HEK293 (cell line): Measurements from ENCODE around the gene IGF2R.

Source experiments
- KLF16 ChIP-seq: fragments of 450-650 bp; formaldehyde crosslinking; IDR thresholded peaks from 2 replicates; pipeline ENCODE4 v1.5.1; 2017; ENCODE audit warnings: missing biosample characterization, missing genetic modification characterization
- ZBTB48 ChIP-seq: fragments of 450-650 bp; formaldehyde crosslinking; IDR thresholded peaks from 2 replicates; pipeline ENCODE4 v1.5.1; 2016; ENCODE audit warnings: missing biosample characterization, missing genetic modification characterization
- ZFP37 ChIP-seq: fragments of 450-650 bp; formaldehyde crosslinking; IDR thresholded peaks from 2 replicates; pipeline ENCODE4 v1.5.1; 2016; ENCODE audit warnings: missing biosample characterization, missing genetic modification characterization
- ZNF121 ChIP-seq: fragments of 450-650 bp; formaldehyde crosslinking; IDR thresholded peaks from 2 replicates; pipeline ENCODE4 v1.5.1; 2016; ENCODE audit warnings: missing biosample characterization, missing genetic modification characterization
- ZNF416 ChIP-seq: fragments of 450-650 bp; formaldehyde crosslinking; IDR thresholded peaks from 2 replicates; pipeline ENCODE4 v1.5.1; 2016; ENCODE audit warnings: missing biosample characterization, missing genetic modification characterization
- ZNF707 ChIP-seq: fragments of 450-650 bp; formaldehyde crosslinking; IDR thresholded peaks from 2 replicates; pipeline ENCODE4 v1.5.1; 2016; ENCODE audit warnings: missing biosample characterization, missing genetic modification characterization
- ZNF747 ChIP-seq: fragments of 450-650 bp; formaldehyde crosslinking; IDR thresholded peaks from 2 replicates; pipeline ENCODE4 v1.5.1; 2016; ENCODE audit warnings: missing biosample characterization, missing genetic modification characterization
- ZNF76 ChIP-seq: fragments of 450-650 bp; formaldehyde crosslinking; IDR thresholded peaks from 2 replicates; pipeline ENCODE4; 2016; ENCODE audit warnings: low read depth, missing biosample characterization, missing genetic modification characterization, borderline replicate concordance
- TF ChIP-seq, protein P1 (sequence below): fragments of 450-650 bp; formaldehyde crosslinking; IDR thresholded peaks from 2 replicates; pipeline ENCODE4 v1.5.1; 2016; ENCODE audit warnings: missing biosample characterization, missing genetic modification characterization
- TF ChIP-seq, protein P2 (sequence below): fragments of 450-650 bp; formaldehyde crosslinking; IDR thresholded peaks from 2 replicates; pipeline ENCODE4 v1.5.1; 2016; ENCODE audit warnings: missing biosample characterization, missing genetic modification characterization
- TF ChIP-seq, protein P3 (sequence below): fragments of 450-650 bp; formaldehyde crosslinking; IDR thresholded peaks from 2 replicates; pipeline ENCODE4 v1.5.1; 2016; ENCODE audit warnings: missing biosample characterization, missing genetic modification characterization
- TF ChIP-seq, protein P4 (sequence below): sonication (generic); formaldehyde crosslinking; IDR thresholded peaks from 2 replicates; pipeline ENCODE4 v1.8.1; 2022; ENCODE audit warnings: mild to moderate bottlenecking, moderate library complexity, missing genetic modification reagents
- TF ChIP-seq, protein P5 (sequence below): fragments of 450-650 bp; formaldehyde crosslinking; optimal IDR thresholded peaks from 2 replicates; pipeline ENCODE3; 2016; ENCODE audit warnings: missing biosample characterization, mild to moderate bottlenecking, missing genetic modification characterization

DNA sequence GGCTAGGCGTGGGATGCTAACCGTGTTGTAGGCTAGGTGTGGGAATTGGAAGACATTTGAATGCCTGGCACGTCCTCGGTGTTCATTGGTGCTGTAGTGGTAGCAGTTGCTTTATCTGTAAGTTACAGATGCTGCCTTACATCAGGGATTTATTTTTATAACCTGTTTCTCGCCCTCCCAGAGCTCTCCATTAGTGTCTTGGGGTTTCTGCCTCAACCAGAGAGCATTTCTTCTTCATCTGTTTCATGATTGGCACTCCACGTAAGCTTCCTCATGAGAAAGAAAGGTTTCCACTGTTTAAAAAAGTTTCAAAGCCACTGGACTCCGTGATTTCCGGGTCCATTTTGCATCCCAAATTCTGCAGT, 9.0 kb downstream of the IGF2R start:
- TF ChIP-seq ZNF416 (tag by site-specific recombination), result no peak
- no peak for TF ChIP-seq KLF16
- TF ChIP-seq, protein P1, sequence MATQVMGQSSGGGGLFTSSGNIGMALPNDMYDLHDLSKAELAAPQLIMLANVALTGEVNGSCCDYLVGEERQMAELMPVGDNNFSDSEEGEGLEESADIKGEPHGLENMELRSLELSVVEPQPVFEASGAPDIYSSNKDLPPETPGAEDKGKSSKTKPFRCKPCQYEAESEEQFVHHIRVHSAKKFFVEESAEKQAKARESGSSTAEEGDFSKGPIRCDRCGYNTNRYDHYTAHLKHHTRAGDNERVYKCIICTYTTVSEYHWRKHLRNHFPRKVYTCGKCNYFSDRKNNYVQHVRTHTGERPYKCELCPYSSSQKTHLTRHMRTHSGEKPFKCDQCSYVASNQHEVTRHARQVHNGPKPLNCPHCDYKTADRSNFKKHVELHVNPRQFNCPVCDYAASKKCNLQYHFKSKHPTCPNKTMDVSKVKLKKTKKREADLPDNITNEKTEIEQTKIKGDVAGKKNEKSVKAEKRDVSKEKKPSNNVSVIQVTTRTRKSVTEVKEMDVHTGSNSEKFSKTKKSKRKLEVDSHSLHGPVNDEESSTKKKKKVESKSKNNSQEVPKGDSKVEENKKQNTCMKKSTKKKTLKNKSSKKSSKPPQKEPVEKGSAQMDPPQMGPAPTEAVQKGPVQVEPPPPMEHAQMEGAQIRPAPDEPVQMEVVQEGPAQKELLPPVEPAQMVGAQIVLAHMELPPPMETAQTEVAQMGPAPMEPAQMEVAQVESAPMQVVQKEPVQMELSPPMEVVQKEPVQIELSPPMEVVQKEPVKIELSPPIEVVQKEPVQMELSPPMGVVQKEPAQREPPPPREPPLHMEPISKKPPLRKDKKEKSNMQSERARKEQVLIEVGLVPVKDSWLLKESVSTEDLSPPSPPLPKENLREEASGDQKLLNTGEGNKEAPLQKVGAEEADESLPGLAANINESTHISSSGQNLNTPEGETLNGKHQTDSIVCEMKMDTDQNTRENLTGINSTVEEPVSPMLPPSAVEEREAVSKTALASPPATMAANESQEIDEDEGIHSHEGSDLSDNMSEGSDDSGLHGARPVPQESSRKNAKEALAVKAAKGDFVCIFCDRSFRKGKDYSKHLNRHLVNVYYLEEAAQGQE (tag by site-specific recombination), result no peak
- TF ChIP-seq ZNF76 (tag by site-specific recombination), result no peak
- TF ChIP-seq, protein P2, sequence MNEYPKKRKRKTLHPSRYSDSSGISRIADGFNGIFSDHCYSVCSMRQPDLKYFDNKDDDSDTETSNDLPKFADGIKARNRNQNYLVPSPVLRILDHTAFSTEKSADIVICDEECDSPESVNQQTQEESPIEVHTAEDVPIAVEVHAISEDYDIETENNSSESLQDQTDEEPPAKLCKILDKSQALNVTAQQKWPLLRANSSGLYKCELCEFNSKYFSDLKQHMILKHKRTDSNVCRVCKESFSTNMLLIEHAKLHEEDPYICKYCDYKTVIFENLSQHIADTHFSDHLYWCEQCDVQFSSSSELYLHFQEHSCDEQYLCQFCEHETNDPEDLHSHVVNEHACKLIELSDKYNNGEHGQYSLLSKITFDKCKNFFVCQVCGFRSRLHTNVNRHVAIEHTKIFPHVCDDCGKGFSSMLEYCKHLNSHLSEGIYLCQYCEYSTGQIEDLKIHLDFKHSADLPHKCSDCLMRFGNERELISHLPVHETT (tag by site-specific recombination), result no peak
- no peak for TF ChIP-seq ZBTB48 (tag by site-specific recombination)
- TF ChIP-seq, protein P3, sequence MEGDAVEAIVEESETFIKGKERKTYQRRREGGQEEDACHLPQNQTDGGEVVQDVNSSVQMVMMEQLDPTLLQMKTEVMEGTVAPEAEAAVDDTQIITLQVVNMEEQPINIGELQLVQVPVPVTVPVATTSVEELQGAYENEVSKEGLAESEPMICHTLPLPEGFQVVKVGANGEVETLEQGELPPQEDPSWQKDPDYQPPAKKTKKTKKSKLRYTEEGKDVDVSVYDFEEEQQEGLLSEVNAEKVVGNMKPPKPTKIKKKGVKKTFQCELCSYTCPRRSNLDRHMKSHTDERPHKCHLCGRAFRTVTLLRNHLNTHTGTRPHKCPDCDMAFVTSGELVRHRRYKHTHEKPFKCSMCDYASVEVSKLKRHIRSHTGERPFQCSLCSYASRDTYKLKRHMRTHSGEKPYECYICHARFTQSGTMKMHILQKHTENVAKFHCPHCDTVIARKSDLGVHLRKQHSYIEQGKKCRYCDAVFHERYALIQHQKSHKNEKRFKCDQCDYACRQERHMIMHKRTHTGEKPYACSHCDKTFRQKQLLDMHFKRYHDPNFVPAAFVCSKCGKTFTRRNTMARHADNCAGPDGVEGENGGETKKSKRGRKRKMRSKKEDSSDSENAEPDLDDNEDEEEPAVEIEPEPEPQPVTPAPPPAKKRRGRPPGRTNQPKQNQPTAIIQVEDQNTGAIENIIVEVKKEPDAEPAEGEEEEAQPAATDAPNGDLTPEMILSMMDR (tag by site-specific recombination), result no peak
- TF ChIP-seq ZNF747 (tag by site-specific recombination), result no peak
- TF ChIP-seq, protein P4, sequence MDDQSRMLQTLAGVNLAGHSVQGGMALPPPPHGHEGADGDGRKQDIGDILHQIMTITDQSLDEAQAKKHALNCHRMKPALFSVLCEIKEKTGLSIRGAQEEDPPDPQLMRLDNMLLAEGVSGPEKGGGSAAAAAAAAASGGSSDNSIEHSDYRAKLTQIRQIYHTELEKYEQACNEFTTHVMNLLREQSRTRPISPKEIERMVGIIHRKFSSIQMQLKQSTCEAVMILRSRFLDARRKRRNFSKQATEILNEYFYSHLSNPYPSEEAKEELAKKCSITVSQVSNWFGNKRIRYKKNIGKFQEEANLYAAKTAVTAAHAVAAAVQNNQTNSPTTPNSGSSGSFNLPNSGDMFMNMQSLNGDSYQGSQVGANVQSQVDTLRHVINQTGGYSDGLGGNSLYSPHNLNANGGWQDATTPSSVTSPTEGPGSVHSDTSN (CRISPR knock-in tag), result no peak
- TF ChIP-seq, protein P5, sequence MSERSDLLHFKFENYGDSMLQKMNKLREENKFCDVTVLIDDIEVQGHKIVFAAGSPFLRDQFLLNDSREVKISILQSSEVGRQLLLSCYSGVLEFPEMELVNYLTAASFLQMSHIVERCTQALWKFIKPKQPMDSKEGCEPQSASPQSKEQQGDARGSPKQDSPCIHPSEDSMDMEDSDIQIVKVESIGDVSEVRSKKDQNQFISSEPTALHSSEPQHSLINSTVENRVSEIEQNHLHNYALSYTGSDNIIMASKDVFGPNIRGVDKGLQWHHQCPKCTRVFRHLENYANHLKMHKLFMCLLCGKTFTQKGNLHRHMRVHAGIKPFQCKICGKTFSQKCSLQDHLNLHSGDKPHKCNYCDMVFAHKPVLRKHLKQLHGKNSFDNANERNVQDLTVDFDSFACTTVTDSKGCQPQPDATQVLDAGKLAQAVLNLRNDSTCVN, result no peak
- TF ChIP-seq ZFP37, result no peak
- TF ChIP-seq ZNF707 (tag by site-specific recombination), result no peak
- TF ChIP-seq ZNF121 (tag by site-specific recombination), result no peak
